H1 (cell line): Measurements from ENCODE around the gene LAMA3. TPM values are rescaled to one million over a fixed set of nuclear protein-coding genes. Genes with fewer than 3 reads are reported as not detected.

Experiments
- CTCF ChIA-PET: fragments of 300-600 bp; sonication (Branson Sonifier 250); formaldehyde crosslinking; loops from one replicate; lab custom pipeline; 2021; ENCODE audit not compliant: partially characterized antibody; lab: Charles Lee
- POLR2A ChIA-PET: fragments of 300-600 bp; sonication (Branson Sonifier 250); formaldehyde crosslinking; loops from one replicate; lab custom pipeline; 2021; ENCODE audit warnings: inconsistent platforms; ENCODE audit not compliant: partially characterized antibody; lab: Charles Lee
- DNase-seq, 2 experiments: peaks; one replicate each; pipeline versions ENCODE4 v3.0.0 to v3.0.0-alpha.2; 2010 to 2022; ENCODE audit warnings: low spot score in 2 of 2, low read depth in 1 of 2, mixed read lengths in 1 of 2
- FAIRE-seq: peaks from 2 replicates; lab custom pipeline; 2011; peaks lifted over from hg19 to GRCh38; lab: Jason Lieb, UNC
- H2AFZ ChIP-seq: 2 replicates; pipeline ENCODE4 v1.8.1; 2012; ENCODE audit warnings: low read length, inconsistent platforms
- H2AK5ac ChIP-seq: 2 replicates; pipeline ENCODE4 v1.6.1; 2013; ENCODE audit warnings: low read depth, low read length
- H2BK120ac ChIP-seq: replicated peaks from 2 replicates; pipeline ENCODE3; 2013; ENCODE audit warnings: low read depth, low read length, inconsistent platforms
- H2BK12ac ChIP-seq: 2 replicates; pipeline ENCODE4 v1.6.1; 2013; ENCODE audit warnings: low read depth, low read length
- H2BK15ac ChIP-seq: 2 replicates; pipeline ENCODE4 v1.6.1; 2013; ENCODE audit warnings: low read length
- H2BK20ac ChIP-seq: 2 replicates; pipeline ENCODE4 v1.6.1; 2013; ENCODE audit warnings: low read length
- H2BK5ac ChIP-seq: 2 replicates; pipeline ENCODE4 v1.6.1; 2013; ENCODE audit warnings: low read depth, low read length
- H3K14ac ChIP-seq: 2 replicates; pipeline ENCODE4 v1.6.1; 2013; ENCODE audit warnings: inconsistent platforms; ENCODE audit not compliant: insufficient read length
- H3K18ac ChIP-seq: 2 replicates; pipeline ENCODE4 v1.6.1; 2013; ENCODE audit warnings: low read length; ENCODE audit errors: extremely low read depth
- H3K23ac ChIP-seq: 2 replicates; pipeline ENCODE4 v1.6.1; 2013; ENCODE audit warnings: inconsistent platforms; ENCODE audit not compliant: insufficient read length
- H3K23me2 ChIP-seq: 2 replicates; pipeline ENCODE4 v1.6.1; 2013; ENCODE audit warnings: low read depth, low read length
- H3K27ac ChIP-seq: 2 replicates; pipeline ENCODE4 v1.6.1; 2011; ENCODE audit warnings: low read depth, low read length, inconsistent platforms
- H3K27me3 ChIP-seq, 4 experiments: replicated peaks in 1 of 4; 1 replicate in 1 of 4; 2 replicates in 3 of 4; pipeline versions ENCODE4 v1.6.1 to v1.8.1; 2011 to 2013; ENCODE audit warnings: low read length in 3 of 4, mild to moderate bottlenecking in 3 of 4, inconsistent platforms in 2 of 4, mixed read lengths in 2 of 4, moderate library complexity in 1 of 4; ENCODE audit not compliant: control insufficient read depth in 3 of 4, insufficient read depth in 3 of 4; ENCODE audit errors: extremely low read depth in 1 of 4
- H3K36me3 ChIP-seq, 4 experiments: 2 replicates each; pipeline versions ENCODE4 v1.6.1 to v1.8.1; 2011 to 2013; ENCODE audit warnings: mild to moderate bottlenecking in 4 of 4, low read length in 3 of 4, moderate library complexity in 2 of 4, control low read depth in 1 of 4, inconsistent platforms in 1 of 4; ENCODE audit not compliant: insufficient read depth in 4 of 4, control insufficient read depth in 2 of 4
- H3K4ac ChIP-seq: replicated peaks from 2 replicates; pipeline ENCODE3; 2013; ENCODE audit warnings: low read length, low read depth, mixed read lengths, inconsistent platforms; ENCODE audit not compliant: insufficient read length
- H3K4me1 ChIP-seq, 4 experiments: replicated peaks in 1 of 4; 1 replicate in 1 of 4; 2 replicates in 3 of 4; pipeline versions ENCODE4 v1.6.1 to v1.8.1; 2011 to 2013; ENCODE audit warnings: low read length in 3 of 4, inconsistent platforms in 2 of 4, mixed read lengths in 1 of 4; ENCODE audit not compliant: insufficient read depth in 4 of 4, control insufficient read depth in 3 of 4
- H3K4me2 ChIP-seq, 2 experiments: 2 replicates each; pipeline versions ENCODE4 v1.6.1 to v1.8.1; 2011 to 2013; ENCODE audit warnings: low read depth in 2 of 2, low read length in 2 of 2, control low read depth in 1 of 2, inconsistent platforms in 1 of 2, mild to moderate bottlenecking in 1 of 2; ENCODE audit not compliant: insufficient read depth in 1 of 2
- H3K4me3 ChIP-seq, 4 experiments: fragments of 200-600, 300-600 bp in 1 of 4; sonication (generic), shearing (Covaris generic), sonication (Bioruptor Twin) in 1 of 4; 2 replicates each; pipeline versions ENCODE4 v1.5.1 to v1.8.1; 2011 to 2016; ENCODE audit warnings: low read length in 4 of 4, low read depth in 3 of 4, control low read depth in 2 of 4, inconsistent platforms in 2 of 4, mild to moderate bottlenecking in 2 of 4, mixed read lengths in 1 of 4, moderate library complexity in 1 of 4; ENCODE audit not compliant: insufficient read depth in 2 of 4; ENCODE audit errors: extremely low read depth in 1 of 4
- H3K56ac ChIP-seq: replicated peaks from 2 replicates; pipeline ENCODE3; 2013; ENCODE audit warnings: low read depth, mild to moderate bottlenecking, mixed read lengths, low read length, inconsistent platforms; ENCODE audit not compliant: insufficient read length
- H3K79me1 ChIP-seq: 2 replicates; pipeline ENCODE4 v1.6.1; 2013; ENCODE audit warnings: low read depth, low read length, control low read depth
- H3K79me2 ChIP-seq, 2 experiments: 2 replicates each; pipeline versions ENCODE4 v1.6.1 to v1.8.1; 2012 to 2013; ENCODE audit warnings: low read length in 2 of 2, mild to moderate bottlenecking in 2 of 2, inconsistent platforms in 1 of 2; ENCODE audit not compliant: insufficient read depth in 2 of 2, control insufficient read depth in 1 of 2
- H3K9ac ChIP-seq, 4 experiments: replicated peaks in 1 of 4; 1 replicate in 1 of 4; 2 replicates in 3 of 4; pipeline versions ENCODE4 v1.6.1 to v1.8.1; 2011 to 2013; ENCODE audit warnings: low read depth in 3 of 4, low read length in 3 of 4, control low read depth in 2 of 4, mild to moderate bottlenecking in 2 of 4, moderate library complexity in 2 of 4, inconsistent platforms in 1 of 4; ENCODE audit errors: extremely low read depth in 1 of 4
- H3K9me3 ChIP-seq, 2 experiments: 2 replicates each; pipeline versions ENCODE4 v1.6.1 to v1.8.1; 2012 to 2013; ENCODE audit warnings: mild to moderate bottlenecking in 2 of 2, moderate library complexity in 2 of 2, control low read depth in 1 of 2, inconsistent platforms in 1 of 2, low read depth in 1 of 2, low read length in 1 of 2, mixed read lengths in 1 of 2; ENCODE audit not compliant: insufficient read depth in 2 of 2
- H4K20me1 ChIP-seq, 2 experiments: replicated peaks in 1 of 2; 2 replicates each; pipeline versions ENCODE3 to v1.8.1; 2011 to 2013; ENCODE audit warnings: inconsistent platforms in 2 of 2, low read length in 2 of 2, mild to moderate bottlenecking in 1 of 2; ENCODE audit not compliant: insufficient read depth in 2 of 2, control insufficient read depth in 1 of 2
- H4K5ac ChIP-seq: 2 replicates; pipeline ENCODE4 v1.6.1; 2013; ENCODE audit warnings: low read length, low read depth, mixed read lengths, inconsistent platforms; ENCODE audit not compliant: insufficient read length
- H4K8ac ChIP-seq: 2 replicates; pipeline ENCODE4 v1.8.0; 2013; ENCODE audit warnings: mild to moderate bottlenecking, moderate library complexity, low read length, inconsistent platforms; ENCODE audit not compliant: insufficient read depth; ENCODE audit errors: extremely low read depth
- H4K91ac ChIP-seq: replicated peaks from 2 replicates; pipeline ENCODE3; 2013; ENCODE audit warnings: low read length, mixed read lengths, inconsistent platforms; ENCODE audit not compliant: insufficient read length
- BRCA1 ChIP-seq: IDR thresholded peaks from 2 replicates; pipeline ENCODE4 v1.6.1; 2012; ENCODE audit warnings: low read depth, low read length, improper control_type of control experiment
- CHD1 ChIP-seq: IDR thresholded peaks from 2 replicates; pipeline ENCODE4 v1.6.1; 2012; ENCODE audit warnings: low read depth, low read length, improper control_type of control experiment
- CREB1 ChIP-seq: IDR thresholded peaks from 2 replicates; pipeline ENCODE4 v1.6.1; 2012; ENCODE audit warnings: inconsistent platforms
- FOSL1 ChIP-seq: IDR thresholded peaks from 2 replicates; pipeline ENCODE4 v1.6.1; 2011; ENCODE audit warnings: mild to moderate bottlenecking, low read depth, low read length, moderate library complexity; ENCODE audit not compliant: insufficient read depth
- NRF1 ChIP-seq: IDR thresholded peaks from 2 replicates; pipeline ENCODE4 v1.6.1; 2011; ENCODE audit warnings: mild to moderate bottlenecking, low read depth, low read length, improper control_type of control experiment
- SRF ChIP-seq: IDR thresholded peaks from 2 replicates; pipeline ENCODE4 v1.6.1; 2011; ENCODE audit warnings: mild to moderate bottlenecking, low read depth, low read length, moderate library complexity
- TBP ChIP-seq: IDR thresholded peaks from 2 replicates; pipeline ENCODE4 v1.6.1; 2011; ENCODE audit warnings: low read depth, low read length, improper control_type of control experiment
- WGBS, 2 experiments: shearing (Covaris generic) in 1 of 2; methylation state at CpG; one replicate each; pipeline versions ENCODE4 v1.1.6 to v1.1.7; 2013 to 2015; ENCODE audit warnings: low lambda C conversion rate in 2 of 2, mixed read lengths in 2 of 2, inconsistent platforms in 1 of 2, low coverage in 1 of 2, missing lambda C conversion rate in 1 of 2; ENCODE audit not compliant: insufficient replicate concordance in 2 of 2, insufficient coverage in 1 of 2, insufficient read length in 1 of 2; ENCODE audit errors: extremely low coverage in 1 of 2, missing lambda C conversion rate in 1 of 2; 5-methylcytosine and 5-hydroxymethylcytosine counted together
- polyA plus RNA-seq, 7 experiments: library from polyadenylated mRNA; depleted of rRNA in 3 of 7; stranded (reverse) in 5 of 7; unstranded in 2 of 7; fragments of >200 nt in 5 of 7; fragments of 200-250 nt in 2 of 7; gene quantifications; 1 replicate in 5 of 7; 2 replicates in 1 of 7; 4 replicates in 1 of 7; pipeline versions ENCODE4 v1.2.1 to v1.2.3, GENCODE V29; 2011 to 2013; ENCODE audit warnings: missing spikeins in 2 of 7, mixed read lengths in 2 of 7
- total RNA-seq: library from RNA; stranded (reverse); fragmentation: NEBNext Ultra II Directional; extraction: Animal tissue kit (Norgen Biotek cat#: 25700); gene quantifications from 2 replicates; pipeline ENCODE4 v1.2.1, GENCODE V29; 2021
- TF ChIP-seq, protein P1 (sequence below): IDR thresholded peaks from 2 replicates; pipeline ENCODE4 v1.6.1; 2011; ENCODE audit warnings: low read depth, mild to moderate bottlenecking, low read length; ENCODE audit not compliant: insufficient read depth

LAMA3 gene
- total and polyA plus RNA-seq, 2 of the 8 experiments (the other 6 are each of a cell fraction or from before 2014, with no cell fraction given) = 0.76 to 5.0 TPM

DNA sequence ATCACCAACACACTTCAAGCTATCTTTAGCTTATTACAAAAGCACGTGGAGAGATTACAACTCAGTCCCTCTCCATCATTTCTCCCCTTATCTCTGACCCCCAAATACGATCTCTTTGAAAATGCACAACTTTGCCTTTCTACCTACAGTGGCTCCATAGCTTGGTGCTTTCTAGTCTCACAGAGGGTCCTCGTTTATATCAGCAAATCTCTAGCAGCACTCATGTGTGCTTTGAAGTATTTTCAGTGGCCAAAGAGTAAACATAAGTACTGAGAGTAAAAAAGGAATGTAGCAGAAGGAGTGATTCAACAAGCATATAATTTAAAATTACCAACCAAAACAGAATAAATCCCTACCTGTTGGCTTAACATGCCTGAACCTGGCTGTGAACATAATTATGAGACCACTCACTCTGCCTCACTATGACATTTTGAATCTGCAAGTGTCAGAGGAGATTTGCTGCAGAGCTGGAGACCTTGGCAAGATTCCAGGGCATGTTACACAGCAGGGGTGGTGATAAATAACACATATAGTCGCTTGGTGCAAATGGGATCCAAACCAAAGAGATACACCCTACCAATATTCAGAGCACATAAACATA lies 54.6 kb downstream of the LAMA3 start:
- CTCF ChIA-PET = interaction anchor here (1.1 to 1.3 kb wide), 3 partner anchors 12 to 175 kb away, joined by 3 to 4 read pairs (median 3); no protein-coding TSS in a partner anchor
- no peak overlapping the region for H3K27ac ChIP-seq

More for the DNA sequence above, 54.6 kb downstream of the LAMA3 start:
- H3K14ac ChIP-seq = no peak overlapping the region
- no peaks in the 10 kb centered on the region for H3K79me1 ChIP-seq
- no peak overlapping the region for H4K91ac ChIP-seq
- POLR2A ChIA-PET = interaction anchor here (0.7 kb wide), 1 partner anchor 11 kb away, joined by 3 read pairs; no protein-coding TSS in a partner anchor
- no peak overlapping the region for H3K4ac ChIP-seq
- H4K20me1 ChIP-seq = no peaks in the 10 kb centered on the region
- no peak overlapping the region for H3K4me3 ChIP-seq
- no peak overlapping the region for H3K18ac ChIP-seq
- no peak overlapping the region for H2AFZ ChIP-seq
- FAIRE-seq (no peak), DNase-seq (no peak)
- no peak overlapping the region for H2BK5ac ChIP-seq
- no peaks in the 10 kb centered on the region for H3K9me3 ChIP-seq
- 79% methylated on average over 4 of the region's 4 CpGs; no CpG with 5 or more reads in 1 of the 2 experiments for WGBS, 2 experiments
- no peaks in the 10 kb centered on the region for H3K27me3 ChIP-seq
- H2BK20ac ChIP-seq = no peak overlapping the region
- no peak overlapping the region for H2AK5ac ChIP-seq
- H3K23ac ChIP-seq = no peak overlapping the region
- no peaks in the 10 kb centered on the region for H3K4me1 ChIP-seq
- no peaks in the 10 kb centered on the region for H3K36me3 ChIP-seq
- H3K4me2 ChIP-seq = no peak overlapping the region
- H2BK12ac ChIP-seq = no peak overlapping the region
- no peak overlapping the region for H3K56ac ChIP-seq
- no peaks in the 10 kb centered on the region for H3K23me2 ChIP-seq
- no peak overlapping the region for H4K5ac ChIP-seq
- TF ChIP-seq SRF (no peak), FOSL1 (no peak), NRF1 (no peak), BRCA1 (no peak), TBP (no peak), CHD1 (no peak), CREB1 (no peak)
- TF ChIP-seq, protein P1, sequence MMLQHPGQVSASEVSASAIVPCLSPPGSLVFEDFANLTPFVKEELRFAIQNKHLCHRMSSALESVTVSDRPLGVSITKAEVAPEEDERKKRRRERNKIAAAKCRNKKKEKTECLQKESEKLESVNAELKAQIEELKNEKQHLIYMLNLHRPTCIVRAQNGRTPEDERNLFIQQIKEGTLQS = no peak
- H2BK15ac ChIP-seq = no peak overlapping the region
- no peak overlapping the region for H4K8ac ChIP-seq
- no peaks in the 10 kb centered on the region for H3K79me2 ChIP-seq
- H2BK120ac ChIP-seq = no peak overlapping the region
- no peak overlapping the region for H3K9ac ChIP-seq
